NCI-H2227 (cell line): Measurements from ENCODE around the gene ODC1.
"Not testable (repeated sequence)": the region's sequence is repeated elsewhere in the genome, so short reads cannot be mapped to it uniquely, and the experiment has no call there.

Source experiments
- DNase-seq: peaks from one replicate; lab custom pipeline; 2025; ENCODE audit not compliant: unreplicated experiment; lab: John Stamatoyannopoulos, UW

Gene ODC1

DNA sequence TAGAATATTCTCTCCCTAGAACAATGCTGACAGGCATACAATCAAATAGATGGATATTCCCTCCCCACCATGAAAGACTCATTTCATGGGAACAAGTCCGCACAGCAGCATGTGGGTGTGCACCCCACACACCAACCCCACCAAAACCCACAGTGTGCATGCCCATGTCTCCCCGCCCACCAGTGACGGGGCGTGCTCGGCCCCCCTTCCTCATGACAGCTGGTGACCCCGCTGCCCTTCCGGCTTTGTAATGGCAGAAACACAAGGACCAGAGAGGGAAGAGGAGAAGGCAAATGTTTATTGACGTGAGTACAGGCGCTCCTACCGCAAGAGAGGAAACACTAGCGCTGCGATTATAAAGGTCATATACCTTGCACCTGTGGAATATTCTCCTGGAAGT lies 30.8 kb upstream of the ODC1 start:
- no peak for DNase-seq

DNA sequence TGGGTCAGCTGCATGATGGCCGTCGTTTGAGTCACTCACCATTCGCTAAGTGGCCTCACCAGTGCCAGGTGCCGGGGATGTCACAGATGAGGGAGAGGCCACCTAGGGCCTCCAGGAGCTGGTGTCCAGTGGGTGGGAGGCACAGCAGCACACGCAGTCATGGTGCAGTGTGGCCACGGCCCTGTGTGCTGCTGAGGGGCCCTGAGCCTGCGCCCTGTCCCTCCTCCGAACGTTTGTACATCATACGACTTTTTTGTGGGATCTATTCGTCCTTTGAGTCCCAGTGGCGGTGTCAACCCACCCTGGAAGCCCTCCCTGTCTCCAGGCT lies 30.1 kb upstream of the ODC1 start:
- no peak for DNase-seq

DNA sequence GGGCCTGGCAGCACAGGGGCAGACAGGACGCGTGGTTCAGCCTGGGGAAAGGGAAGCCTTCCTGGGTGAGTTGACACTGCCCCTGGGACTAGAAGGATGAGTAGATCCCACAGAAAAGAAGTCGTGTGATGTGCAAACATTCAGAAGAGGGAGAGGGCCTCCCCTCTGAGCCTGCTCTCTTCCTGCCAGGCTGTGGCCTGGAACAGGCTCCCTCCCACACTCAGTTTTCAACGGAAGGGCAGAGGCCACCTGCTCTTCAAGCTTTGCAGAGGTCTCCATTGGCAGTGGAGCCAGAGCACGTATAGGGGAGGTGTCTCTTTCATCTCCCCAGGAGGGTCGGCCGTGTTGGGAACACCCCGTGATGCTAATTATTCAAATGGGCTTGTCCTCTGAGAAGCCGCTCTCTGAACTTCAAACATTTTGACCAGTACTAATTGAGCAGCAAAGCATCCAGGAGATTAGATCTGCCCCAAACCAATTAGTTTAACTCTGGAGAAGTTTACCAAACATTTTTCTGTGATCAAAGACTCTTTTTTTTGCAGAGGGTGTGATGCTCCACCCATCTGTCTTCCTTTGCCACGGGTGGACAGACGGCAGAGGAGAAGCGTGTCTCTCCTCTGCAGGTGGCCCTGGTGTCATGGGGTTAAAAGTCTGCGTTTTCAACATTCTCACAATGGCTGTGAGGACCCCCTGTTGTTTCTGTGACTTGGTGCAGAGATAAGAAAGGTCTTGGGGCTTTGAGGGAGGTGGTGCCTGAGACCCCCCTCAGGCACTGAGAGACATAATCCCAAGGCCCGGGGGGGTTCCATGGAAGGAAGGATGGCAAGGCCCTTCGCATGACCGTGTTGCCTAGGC lies 29.5 kb upstream of the ODC1 start:
- DNase-seq = no peak

DNA sequence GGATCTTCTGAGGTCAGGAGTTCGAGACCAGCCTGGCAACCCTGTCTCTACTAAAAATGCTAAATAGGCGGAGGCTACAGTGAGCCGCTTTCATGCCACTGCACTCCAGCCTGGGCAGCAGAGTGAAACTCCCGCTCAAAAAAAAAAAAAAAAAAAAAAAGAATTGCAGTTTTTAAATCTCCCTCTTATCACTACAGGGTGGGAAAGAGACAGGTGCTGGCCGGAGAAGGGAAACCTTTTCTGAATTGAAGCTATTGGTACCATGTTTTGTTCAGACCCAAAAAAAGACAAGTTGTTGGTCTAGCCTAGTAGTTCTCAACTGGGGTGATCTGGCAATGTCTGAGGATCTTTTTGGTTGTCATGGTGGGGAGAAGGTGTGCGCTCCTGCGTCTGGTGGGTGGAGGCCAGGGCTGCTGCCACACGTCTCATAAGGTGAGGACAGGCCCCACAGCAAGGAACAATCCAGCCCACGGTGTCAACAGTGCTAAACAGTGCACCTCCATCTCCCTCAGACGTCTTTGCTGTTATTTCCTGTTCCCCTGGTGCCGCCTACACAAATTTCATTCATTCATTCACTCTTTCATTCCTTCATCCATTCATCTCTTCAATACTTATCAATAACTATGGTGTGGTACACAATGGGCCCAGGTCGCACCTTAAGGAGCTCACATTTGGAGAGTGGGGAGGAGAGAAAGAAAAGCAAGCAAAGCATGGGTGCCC lies 28.8 kb upstream of the ODC1 start:
- no peak for DNase-seq

DNA sequence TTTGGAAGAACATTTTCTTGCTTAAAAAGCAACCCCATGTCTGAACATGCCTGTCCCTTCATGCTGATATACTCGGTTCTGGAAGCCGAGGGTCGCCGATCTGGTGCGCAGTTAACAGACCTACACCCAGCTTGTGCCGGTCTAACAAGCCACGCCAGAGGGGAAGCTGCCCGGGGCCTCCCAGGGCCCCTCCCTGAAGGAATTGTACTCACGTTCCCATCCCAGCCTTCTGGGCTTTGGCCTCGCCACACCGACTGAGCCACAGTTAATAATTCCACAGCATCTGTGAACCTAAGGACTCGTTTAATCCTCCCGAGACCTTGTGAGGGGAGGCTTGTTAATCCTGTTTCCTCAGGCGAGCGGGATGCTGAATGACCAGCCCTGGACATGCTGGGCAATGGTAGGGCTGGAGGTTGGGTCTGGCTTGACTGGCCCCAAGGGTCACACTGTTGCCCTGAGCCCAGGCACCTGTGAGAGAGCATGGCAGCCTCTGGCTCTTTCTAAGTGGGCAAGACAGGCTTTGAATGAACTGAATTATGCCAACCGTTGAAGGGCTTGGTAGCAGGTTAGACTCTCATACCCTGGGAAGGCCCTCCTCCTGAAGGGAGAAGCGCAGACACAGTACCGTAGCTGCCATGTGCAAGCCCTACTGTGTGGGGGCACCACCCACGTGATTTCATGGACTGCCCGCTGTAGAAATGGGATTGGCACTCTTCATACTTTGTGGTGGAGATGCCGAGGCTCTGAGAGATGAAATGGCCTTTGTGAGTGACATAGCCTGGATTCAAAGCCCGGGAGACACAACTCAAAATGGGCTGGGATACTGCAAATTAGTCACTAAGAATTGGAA lies 27.9 kb upstream of the ODC1 start:
- no peak for DNase-seq

DNA sequence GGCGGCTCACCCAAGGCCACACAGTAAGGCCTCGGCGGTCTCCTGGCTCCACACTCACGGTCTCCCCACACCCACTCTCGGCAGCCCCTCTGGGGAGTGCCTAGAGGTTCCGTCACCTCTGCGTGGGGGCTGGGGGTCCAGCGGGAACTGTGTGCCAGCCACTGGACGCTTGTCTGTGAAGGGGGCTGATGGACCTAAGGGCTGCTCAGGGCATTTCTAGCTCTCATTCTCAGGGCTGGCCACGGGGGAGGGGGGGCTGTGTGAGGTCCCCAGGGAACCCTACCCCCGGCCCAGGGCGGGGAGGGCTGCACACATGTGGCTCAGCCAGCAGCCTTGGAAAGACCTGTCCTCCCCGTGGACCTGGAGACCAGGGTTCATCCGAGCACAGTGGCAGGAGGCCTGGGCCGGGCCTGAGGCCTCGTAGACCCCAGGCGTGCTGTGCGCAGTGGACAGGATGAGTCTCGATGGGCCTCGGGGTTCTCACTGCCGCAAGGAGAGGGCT lies 27.1 kb upstream of the ODC1 start:
- DNase-seq = no peak

DNA sequence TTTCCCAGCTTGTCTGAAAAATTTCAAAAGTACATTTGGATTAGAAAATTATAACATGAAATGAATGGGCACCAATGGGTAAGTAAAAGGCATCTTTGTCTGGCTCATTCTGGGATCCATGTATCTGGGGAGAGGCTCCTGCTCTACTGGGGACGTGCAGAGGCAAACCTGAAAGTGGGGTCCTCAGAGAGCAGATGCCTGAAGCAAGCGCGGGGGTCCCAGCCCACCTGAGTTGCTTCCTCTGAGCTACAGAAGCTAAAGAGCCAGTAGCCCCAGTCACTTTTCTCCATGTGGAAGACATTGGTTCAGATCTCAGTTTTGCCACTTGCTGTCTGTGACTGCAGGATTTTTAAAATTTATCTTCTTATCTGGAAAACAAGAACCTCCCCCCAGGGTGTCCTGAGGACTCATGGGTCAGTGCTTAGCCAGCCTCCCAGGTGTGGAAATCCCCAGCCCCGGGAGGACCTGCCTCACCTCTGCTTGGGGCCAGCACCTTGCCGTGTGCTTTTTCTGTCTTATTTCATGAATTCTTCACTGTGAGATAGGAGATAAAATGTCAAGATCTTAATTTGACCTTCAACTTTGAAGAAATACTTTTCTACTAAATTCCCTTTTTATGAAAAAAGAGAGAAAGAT lies 25.1 kb upstream of the ODC1 start:
- no peak for DNase-seq

DNA sequence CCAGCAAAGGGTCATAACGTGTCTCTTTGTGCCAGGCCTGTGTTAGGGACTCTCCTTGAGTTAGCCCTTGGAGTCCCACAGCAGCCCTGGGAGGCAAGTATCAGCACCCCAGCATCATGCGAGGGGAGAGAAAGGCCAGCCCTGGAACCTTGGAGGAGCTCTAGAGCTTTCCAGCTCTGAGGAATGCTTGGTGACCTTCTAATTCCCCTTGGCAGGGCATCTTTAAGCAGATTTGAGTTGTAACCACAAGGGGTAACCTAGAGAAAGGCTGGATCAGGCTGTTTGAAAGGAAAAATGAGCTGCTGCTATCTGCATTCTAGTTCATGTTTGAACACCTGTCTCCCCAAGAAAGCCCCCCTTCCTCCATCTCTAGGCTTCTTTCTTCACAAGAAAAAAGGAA lies 23.8 kb upstream of the ODC1 start:
- no peak for DNase-seq

DNA sequence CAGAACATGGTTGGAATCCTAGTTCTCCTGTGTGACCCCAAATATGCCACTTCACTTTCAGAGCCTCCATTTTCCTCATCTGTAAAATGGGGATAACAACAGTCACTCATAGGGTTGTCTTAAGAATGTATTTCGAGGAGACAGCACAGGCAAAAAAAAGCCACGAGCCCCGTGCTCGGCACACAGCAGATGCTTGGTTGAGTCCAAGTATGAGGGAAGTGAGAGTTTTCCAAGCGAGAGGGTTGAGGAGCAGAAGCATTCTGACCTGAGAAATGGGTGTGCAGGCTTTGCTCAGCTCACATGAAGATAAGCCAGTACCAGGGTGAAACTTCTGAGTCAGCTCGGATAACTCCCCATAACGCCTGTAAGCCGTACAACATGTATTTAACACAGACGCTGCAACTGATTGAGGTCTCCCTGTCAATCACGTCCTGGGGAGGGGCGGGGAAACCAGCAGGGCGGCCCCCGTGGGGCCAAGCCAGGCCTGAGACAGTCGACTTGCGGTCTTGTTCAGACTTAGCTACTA lies 23.0 kb upstream of the ODC1 start:
- DNase-seq = no peak

DNA sequence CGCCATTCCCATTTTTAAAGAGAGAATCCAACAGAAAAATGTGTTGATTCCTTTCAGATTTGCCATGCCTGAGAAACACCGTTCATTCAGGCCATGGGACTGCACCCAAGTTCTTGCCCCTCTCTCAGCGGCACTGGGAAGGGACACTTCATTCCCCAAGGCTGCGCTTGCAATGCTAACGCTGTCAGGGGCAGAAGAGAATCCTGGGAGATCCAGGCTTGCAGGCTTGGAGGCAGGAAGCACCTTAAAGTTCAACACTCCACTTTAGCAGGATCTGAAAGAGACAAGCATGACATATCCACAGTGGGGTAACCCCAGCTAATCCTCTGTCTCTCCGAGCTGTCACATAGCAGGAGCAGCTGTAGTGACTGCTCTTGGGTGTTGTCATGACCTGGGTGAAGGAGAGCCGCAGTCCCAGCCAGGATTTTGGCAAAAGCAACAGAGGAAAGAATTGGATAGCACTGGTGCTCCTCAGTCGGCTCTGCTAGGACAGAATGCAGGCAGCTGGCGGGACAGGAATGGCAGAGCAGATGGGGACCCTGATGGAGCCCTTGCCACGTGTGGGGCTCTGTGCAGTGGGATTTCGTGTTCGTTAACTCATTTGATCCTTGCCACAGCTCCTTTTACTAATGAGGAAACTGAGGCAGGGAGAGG lies 22.0 kb upstream of the ODC1 start:
- no peak for DNase-seq

DNA sequence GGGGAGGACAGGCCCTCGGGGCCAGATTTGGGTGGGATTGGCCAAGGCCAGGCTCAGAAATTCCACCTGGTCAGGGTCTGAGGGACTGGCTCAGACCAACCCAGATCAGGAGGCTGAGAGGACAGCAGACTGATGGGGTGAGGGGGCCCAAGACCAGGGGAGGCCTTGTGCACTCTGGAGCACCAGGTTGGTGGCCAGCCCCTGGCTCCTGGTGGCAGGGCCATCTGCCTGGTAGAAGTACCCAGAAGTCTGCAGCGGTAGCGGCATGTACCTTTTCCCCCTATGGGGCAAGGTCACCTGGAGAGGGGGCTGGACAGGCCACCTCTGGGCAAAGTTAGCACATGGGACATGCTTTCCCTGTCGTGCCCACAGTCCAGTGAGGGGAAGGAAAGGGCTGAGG lies 21.2 kb upstream of the ODC1 start:
- no peak for DNase-seq

DNA sequence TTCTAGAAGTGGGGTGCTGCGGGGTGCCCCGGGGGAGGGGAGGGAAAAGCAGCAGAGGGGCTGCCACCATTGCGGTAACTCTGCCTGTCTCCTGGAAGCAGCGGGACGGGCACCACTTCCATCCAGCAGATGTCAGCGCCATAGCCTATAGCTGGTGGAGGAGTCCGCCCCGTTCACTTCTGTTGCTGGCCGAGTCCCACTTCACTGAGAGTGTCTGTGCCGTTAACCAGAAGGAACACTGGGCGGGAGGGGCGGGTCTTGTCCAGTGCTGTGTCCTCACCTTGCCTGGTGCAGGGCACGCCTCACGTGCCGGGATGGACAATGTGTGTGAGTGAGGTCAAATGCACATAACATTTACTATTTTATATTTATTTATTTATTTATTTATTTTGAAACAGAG lies 19.3 kb upstream of the ODC1 start:
- DNase-seq = no peak

DNA sequence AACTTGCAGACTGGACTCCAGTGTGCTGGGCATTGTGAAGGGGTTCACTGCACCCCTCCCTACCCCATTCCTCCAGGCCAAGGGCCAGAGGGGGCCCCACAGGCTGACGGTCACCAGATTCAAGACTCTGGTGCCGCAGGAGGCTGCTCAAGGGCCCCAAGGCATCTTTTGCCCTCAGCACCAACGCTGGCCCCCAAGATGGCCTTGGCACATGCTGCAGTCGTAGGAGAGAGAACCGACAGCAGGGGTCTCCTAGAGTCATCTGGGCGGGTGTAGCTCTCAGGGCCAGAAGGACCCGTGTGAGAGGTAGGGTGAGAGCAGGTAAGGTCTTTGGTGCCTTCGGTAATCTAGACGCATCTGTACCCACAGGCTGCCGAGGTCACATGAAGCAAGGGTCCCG lies 18.7 kb upstream of the ODC1 start:
- DNase-seq = no peak

DNA sequence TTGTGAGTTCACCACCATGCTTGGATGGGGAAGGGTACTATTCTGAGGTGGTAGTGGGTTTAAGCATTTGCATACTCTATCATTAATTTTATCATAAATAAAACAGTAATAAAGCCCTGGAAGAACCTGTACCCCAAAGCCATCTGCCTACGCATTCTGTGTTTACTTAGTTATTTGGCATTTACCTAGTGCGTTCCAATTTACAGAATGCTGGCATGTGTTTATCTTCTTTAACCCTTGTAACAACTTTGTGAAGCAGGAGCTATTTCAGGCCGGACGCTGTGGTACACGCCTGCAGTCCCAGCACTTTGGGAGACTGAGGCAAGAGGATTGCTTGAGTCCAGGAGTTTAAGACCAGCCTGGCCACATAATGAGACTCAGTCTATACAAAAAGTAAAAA lies 17.8 kb upstream of the ODC1 start:
- DNase-seq = no peak

DNA sequence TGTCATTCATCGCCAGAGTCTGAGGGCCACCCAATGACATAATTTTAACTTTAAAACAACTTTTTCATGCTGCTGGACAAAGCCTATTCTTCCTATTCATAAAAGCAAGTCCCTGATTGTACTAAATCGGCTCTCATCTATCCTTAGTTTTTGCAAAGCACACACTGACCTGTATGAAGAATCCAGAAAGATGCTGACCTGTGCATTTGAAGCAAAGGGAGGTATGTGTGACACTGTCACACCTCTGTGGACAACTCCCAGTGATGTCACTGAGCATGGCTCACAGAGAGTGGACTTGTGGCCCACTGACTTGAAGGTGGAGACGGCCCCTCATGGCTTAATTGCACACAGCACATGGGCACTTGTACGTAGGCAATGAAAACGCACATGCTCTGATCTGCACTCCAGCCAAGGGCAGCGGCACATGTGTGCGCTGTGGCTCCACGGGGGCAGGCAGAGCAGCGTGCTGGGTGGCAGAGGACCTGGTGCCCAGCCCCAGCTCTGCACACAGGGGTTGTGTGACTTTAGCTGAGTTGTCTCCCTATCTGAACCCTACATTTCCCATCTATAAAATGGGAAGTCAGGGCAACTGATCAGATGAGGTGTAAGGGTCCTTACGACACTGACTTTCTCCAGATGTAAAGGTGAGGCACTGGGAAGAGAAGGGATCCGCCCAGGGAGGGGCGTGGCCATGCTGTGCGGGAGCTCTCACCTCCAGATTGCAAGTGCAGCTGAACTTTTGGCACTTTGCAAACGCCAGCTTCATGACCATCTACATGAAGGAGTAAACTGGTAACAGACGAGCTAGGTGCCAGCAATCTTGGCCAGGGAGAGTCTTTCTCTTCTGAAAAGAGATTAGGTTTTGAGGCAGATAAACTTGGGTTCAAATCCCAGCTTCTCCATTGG lies 14.3 kb upstream of the ODC1 start:
- DNase-seq = no peak

DNA sequence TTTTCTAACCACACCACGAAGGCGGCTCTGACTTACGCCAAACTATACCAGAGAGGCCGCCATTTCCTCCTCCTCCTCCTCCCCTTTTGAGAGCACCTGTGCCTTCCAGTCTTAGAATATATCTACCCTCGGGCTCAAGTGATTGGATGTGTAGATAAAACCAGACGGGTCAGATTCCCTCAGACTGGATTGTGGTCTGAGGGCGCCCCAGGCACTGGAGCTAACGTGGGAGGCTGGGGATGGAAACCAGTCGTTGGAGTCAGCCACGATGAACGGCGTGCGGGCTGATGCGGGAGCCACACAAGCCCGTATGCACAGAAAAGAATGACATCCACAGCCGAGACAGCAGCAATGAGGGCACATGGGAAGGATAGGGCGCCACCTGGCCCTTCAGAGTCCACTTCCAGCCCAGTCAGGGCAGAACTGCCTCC lies 12.3 kb upstream of the ODC1 start:
- DNase-seq = no peak

DNA sequence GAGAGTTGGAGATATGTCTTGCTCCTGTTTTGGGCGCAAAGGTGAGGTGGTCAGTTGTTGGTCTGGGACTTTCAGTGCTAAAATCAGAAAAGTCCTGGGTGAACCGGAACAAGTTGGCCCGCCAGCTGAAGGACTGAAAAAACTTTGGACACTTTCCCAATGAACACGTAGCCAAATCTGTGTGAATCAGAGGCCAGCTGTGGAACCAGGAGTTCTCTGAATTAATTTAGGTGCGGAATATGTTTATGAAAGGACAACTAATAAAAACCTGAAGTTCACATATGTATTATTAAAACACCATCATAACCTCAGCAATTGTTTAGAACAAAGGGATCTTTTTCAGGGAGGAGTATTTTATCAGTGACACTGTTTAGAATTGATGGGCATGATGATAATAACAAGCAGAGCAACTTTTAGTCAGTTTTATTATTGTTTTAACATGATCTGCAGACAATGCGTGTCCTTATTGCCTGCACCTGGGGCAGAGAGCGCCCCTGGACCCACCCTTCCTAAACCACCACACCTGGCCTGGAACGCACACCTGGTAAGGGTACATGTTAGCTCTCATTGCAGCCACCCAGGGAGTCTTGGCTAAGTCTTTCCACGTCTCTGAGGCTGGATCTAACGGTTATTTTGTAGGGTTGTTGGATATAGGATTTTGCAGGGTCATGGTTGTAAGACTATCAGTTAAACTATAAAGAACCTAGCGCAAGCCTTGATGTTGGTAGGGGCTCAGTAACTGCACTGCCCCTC lies 9.9 kb upstream of the ODC1 start:
- no peak for DNase-seq

DNA sequence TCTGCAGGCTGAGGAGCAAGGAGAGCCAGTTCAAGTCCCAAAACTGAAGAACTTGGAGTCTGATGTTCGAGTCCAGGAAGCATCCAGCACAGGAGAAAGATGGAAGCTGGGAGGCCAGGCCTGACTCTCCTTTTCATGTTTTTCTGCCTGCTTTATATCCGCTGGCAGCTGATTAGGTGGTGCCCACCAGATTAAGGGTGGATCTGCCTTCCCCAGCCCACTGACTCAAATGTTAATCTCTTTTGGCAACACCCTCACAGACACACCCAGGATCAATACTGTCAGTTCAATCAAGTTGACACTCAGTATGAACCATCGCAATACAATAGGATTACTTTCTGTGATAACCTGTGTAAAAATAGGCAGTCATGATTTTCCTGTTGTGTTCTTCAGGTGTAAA lies 9.1 kb upstream of the ODC1 start:
- DNase-seq = not testable (repeated sequence)

DNA sequence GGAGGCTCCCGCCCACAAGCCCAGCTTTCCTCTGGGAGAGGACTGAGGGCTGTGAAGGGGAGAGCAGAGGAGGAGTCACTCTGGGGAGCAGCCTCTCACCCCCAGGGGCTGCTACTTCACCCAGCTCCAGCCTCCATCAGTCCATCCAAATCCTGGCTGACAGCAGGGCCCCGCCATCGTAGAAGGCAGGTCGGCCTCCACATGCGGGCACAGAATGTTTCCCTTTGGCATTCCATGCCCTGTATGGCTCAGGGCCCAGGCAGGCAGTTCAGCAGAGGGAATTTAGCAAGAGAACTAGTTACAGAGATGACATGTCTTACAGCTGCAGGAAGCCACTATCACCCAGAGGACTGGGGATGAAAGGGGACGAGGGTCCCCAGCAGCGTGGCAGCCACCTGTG lies 6.4 kb upstream of the ODC1 start:
- DNase-seq = no peak
